ENCODE data around the gene FNDC11.
"Not testable (repeated sequence)": the region's sequence is repeated elsewhere in the genome, so short reads cannot be mapped to it uniquely, and the experiment has no call there.

FNDC11 gene

DNA sequence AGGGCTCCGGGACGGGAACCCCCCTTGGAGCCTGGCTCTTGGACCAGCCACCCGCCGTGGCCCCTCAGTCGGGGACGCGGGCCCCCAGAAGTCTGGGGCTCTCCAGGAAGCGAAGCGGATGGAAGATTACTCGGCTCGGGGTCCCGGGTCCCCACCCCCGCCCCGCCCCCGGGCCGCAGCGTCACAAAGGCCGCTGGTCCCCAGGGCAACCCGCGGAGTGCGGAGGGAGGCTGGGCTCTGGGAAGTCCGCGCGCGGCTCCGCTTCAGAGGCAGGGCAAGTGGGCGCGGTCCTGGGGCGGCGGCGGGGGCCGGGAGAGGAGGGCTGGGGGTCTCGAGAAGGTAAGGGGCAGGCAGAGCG lies at the start of gene FNDC11:
FNDC11 (plus strand) TSS at position 227 of the 358 bp plus-strand sequence. CDS start 1,505 bp downstream, outside the sequence.
- no peak for DNase-seq (ENCODE audit: low read depth)

- no peak for DNase-seq (ENCODE audit: low read depth)
Measured at GRCh38 chr20:63504642-63505041, 49.3 kb upstream of the FNDC11 start.

- no peak for DNase-seq (ENCODE audit: low read depth)
Measured at GRCh38 chr20:63505281-63505680, 48.7 kb upstream of the FNDC11 start.

GRCh38 chr20:63505723-63506122 lies 48.2 kb upstream of the FNDC11 start:
- no peak for DNase-seq (ENCODE audit: low read depth)

- no peak for DNase-seq (ENCODE audit: low read depth)
Measured at GRCh38 chr20:63507083-63507743, 46.7 kb upstream of the FNDC11 start.

- DNase-seq (ENCODE audit: low read depth): no peak
Measured at GRCh38 chr20:63508072-63508768, 45.7 kb upstream of the FNDC11 start.

DNA sequence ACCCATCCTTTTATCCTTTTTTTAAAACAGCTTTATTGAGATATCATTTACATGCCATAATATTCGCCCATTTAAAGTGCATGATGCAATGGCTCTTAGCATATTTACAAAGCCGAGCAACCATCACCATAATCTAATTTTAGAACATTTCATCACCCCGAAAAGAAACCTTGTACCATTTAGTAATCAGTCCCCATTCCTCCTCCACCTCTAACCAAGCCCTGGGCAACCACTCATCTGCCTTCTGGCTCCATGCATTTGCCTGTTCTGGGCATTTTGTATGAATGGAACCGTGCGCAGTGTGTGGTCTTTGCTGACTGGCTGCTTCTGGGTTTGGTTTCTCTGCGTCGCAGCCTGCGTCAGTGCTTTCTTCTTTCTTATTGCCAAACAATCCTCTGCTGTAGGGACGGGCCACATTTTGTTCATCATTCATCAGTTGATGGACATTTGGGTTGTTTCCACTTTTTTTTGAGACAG lies 44.8 kb upstream of the FNDC11 start:
- DNase-seq (ENCODE audit: low read depth): no peak

DNA sequence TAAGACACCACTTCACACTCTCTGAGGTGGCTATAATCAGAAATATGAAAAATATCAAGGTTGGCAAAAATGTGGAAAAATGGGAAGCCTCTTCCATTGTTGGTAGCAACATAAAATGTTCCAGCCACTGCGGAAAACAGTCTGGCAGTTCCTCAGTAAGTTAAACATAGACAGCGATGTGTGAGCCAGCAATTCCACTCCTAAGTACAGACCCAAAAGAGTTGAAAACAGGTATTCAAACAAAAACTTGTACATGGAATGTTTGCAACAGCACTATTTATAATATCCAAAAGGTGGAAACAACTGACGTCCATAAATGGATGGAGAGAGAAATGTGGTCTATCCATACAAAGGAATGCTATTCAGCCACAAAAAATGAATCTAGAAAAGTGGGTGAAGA lies 40.8 kb upstream of the FNDC11 start:
- DNase-seq (ENCODE audit: low read depth): no peak

GRCh38 chr20:63514520-63514919 lies 39.4 kb upstream of the FNDC11 start:
- not testable (repeated sequence) for DNase-seq (ENCODE audit: low read depth)

- DNase-seq (ENCODE audit: low read depth): no peak
Measured at GRCh38 chr20:63517376-63518309, 36.3 kb upstream of the FNDC11 start.

GRCh38 chr20:63518351-63518861 lies 35.6 kb upstream of the FNDC11 start:
- no peak for DNase-seq (ENCODE audit: low read depth)

DNA sequence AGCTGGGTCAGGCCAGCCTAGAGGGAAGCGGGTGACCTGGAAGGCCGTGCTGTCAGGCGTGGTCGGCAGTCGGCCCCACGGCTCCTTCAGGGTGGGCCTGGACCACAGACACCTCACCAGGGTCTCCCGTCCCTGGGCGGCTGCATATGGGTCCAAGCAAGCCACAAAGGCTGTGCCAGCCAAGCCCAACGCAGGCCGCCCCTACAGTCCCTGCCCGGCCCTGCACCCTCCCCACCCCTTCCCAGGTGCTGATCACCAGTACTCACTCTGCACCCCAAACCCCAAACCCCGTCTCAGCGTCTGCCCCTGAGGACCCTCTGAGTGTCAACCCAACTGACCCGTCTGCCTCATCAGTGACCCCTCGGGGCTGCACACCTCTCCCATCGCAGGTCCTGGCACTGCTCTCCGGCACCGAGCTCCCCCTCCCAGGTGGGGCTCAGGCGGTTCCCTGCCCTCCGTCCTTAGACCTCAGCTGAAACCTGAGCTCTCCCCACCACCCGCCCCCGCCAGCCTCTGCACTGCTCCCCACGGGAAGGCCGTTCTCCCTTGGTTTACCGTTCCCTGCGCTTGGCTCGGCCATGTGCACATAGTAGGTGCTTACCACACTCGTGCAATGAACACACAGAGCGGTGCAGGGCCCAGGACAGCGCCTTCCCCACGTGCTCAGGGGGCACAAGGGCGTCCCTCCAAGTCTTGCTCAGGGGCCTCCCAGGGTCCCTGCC lies 34.9 kb upstream of the FNDC11 start:
- DNase-seq (ENCODE audit: low read depth): no peak

GRCh38 chr20:63519668-63520503 lies 34.1 kb upstream of the FNDC11 start:
- peak; percentile 49 for DNase-seq (ENCODE audit: low read depth)

DNA sequence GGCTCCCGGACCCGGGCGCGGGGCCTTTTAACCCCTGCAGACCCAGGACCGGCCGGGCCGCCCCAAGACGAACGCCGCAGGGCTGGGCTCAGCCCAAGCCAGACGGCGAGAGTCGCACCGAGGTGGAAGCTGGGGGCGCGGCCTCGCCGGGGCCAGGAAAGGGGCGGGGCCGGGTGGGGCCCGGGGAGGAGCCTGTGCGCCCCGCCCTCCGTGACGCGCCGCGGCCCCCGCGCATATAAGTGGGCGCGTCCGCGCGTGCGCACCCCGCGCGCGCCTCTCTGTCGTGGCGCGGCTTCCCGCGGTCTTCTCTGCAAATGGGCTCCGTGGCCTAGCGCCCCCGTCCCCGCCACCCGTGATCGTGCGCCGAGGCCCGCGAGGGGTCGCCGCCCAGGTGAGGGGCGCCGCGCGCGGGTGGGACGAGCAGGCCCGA lies 33.4 kb upstream of the FNDC11 start, which contains the start of gene PPDPF:
PPDPF (plus strand) TSS at position 262 of the 430 bp plus-strand sequence. CDS start 544 bp downstream, outside the sequence.
- DNase-seq (ENCODE audit: low read depth): peak; percentile 77

DNA sequence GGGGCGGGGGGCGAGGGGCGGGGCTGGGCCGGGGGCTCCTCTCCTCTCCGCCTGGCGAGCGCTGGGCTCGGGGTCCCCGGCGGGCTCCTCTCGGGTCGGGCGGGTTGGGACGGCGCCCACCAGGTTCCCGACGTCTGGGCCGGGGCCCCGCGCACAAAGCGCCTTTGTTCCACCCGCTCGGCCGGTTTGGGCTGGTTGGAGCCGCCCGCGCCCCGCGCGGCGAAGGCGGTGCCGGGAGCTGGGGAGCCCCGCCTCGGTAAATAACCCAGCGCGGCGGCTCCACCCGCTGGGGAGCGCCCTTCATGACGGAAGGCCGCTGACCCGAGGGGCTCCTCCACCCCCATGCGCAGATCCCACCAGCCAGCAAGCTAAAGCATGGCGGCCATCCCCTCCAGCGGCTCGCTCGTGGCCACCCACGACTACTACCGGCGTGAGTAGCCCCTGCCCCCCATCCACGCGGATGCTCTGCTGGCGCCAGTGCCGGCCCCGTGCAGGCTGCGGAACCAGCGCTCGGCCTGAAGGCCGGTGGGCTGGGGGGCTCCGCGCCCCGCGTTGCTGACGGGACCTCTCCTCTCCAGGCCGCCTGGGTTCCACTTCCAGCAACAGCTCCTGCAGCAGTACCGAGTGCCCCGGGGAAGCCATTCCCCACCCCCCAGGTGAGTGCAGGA lies 32.9 kb upstream of the FNDC11 start:
- DNase-seq (ENCODE audit: low read depth): peak; percentile 61

- DNase-seq (ENCODE audit: low read depth): no peak
Measured at GRCh38 chr20:63521602-63522001, 32.4 kb upstream of the FNDC11 start.

DNA sequence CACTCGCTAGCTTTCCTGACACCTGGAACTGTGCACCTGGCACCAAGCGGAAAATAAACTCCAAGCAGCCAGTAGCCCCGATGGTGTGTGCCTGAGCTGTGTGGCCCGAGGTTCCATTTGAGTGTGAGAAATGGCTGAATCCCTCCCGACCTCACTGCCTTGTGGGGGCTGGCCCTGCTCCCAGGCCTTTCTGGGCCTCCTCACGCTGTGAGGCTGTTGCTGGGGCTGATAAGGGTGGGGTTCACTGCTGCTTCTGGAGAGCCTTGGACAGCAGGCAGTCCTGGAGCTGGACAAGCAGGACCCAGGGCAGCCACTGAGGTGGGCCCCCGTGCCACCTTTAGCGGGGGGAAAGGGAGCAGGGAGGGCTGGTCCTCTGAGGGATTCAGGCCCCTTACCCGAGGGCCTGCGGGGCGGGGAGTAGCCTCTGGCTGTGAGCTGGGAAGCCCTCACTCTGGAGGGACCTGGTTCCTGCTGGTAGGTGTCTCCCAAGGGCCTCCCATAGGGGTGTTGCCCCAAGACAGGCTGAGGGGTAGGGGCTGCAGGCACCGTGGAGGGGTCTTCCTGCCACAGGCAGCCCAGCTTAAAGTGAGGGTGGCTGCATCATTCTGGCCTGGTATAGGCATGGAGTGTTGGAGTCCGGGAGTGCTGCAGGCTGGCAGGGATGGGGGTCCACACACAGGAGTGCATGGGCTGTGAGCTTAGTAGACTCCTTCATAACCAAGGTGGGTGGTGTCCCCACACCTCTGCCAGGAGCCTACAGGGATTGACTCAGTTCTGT lies 31.7 kb upstream of the FNDC11 start:
- no peak for DNase-seq (ENCODE audit: low read depth)

DNA sequence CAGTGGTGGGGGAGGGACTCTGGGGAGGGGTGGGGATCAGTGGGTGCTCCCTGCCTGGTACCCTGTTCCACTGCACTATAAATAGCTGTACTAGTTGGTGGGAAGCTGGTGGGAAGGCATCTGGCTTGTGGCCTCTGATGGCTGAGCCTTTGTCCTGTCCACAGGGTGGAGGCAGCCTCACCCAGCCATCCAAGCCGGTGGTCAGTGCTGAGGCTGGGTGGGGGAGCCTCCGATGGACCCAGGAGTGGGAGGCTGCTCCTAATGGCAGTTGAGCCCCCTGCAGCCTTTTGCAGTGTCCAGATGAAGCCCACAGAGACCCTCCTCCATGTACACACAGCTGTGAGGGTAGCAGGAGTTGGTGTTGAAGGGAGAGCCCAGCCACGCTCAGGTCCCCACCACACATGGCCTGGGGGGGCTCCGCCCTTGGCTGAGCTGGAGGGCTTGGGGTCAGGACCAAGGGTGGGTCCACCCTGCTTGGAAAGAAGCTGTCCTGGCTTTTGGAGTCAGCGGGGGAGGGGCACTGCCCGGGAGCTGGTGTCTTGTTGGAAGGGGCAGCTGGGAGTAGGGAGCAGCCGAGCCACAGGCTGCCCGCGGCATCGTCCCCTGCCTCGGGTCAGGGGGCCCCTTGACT lies 30.9 kb upstream of the FNDC11 start:
- DNase-seq (ENCODE audit: low read depth): no peak

DNA sequence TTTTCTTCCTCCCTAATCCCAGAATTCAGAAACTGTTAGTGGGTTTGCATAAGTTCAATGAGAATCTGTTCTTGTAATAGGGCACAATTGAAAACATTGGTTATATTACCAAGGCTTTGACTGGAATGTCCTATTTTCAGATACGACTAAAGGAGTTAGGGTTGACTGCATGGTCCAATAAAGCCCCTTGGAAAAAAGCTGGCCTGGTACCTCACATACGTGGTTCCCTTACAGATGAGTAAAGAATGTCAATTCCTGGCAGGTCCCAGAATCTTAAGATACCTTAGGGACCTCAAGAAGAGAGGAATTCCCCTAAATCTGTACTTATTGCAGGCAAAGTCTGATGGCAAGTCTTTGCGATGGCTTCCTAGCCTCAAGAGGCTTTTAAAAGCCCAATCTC lies 28.8 kb upstream of the FNDC11 start:
- DNase-seq (ENCODE audit: low read depth): no peak
